Stimulated activated CD4-positive, alpha-beta T cell treated with anti-CD3 and anti-CD28 coated beads, Interleukin-4, amount 100 ng/mL, for 1 hour (primary cell): ENCODE data around the gene RABGAP1L.

Experiments used
- DNase-seq: peaks from one replicate; pipeline ENCODE4 v3.0.0-alpha.2; 2020

RABGAP1L gene

DNA sequence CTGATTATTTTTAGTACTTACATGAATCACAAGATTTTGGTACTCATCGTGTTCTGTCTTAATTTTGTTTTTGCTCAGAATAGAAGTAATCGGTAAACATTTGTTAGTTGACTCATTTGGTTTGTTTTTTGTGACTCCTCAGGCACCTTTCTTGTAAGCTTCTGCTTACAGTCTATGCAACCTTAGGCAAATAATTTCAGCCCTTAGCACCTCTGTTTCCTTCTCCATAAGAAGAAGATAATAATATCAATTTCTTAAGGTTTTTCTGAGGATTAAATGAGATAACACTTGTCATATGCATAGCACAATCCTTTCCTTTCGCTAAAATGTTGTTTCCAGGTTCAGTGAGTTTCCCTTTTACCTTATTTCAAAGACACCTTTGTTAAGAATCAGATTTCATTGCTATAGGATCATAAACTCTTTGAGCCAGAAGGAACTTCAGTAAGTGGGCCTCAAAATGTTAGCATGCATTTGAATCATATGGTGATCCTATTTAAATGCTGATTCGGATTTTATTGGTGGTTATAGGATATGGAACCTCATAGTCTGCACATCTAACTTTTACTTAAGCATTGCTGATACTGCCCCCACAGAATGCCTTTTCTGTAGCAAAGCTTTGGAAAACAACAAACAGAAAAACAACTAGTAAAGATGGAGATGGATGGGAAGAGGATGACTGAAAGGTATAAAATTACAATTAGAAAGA is 567.7 kb downstream of the RABGAP1L start:
- DNase-seq: no peak

DNA sequence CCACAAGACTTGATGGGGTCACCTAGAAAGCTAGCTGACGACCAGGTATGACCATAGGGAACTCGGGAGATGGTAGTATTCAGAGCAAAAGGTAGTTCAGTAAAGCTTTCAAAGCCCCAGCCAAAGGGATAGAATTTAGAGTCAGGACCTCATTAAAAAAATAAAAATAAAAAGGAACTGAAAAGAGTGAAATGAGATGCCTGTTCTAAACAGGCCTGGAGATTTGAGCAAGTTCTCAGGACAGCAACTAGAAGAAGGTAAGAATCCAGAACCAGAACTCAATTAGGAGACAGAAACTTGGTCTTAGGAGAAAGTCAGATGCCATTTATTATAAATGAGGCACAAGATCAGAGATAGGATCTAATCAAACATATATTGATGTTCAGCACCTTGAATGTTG is 575.0 kb downstream of the RABGAP1L start:
- DNase-seq: no peak

DNA sequence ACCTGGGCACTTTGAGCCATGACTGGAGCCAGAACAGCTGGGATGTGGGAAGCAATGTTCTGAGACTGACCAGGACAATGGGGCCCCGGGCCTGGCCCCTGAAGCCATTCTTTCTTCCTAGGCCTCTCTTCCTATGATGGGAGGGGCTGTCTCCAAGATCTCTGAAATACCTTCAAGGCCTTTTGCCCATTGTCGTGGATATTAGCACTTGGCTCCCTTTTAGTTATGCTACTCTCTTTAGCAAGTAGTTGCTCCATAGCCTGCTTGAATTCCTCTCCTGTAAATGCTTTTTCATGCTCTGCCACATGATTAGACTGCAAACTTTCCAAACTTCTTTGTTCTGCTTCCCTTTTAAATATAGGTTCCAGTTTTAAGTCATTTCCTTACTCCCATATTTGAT is 577.5 kb downstream of the RABGAP1L start:
- DNase-seq: no peak

DNA sequence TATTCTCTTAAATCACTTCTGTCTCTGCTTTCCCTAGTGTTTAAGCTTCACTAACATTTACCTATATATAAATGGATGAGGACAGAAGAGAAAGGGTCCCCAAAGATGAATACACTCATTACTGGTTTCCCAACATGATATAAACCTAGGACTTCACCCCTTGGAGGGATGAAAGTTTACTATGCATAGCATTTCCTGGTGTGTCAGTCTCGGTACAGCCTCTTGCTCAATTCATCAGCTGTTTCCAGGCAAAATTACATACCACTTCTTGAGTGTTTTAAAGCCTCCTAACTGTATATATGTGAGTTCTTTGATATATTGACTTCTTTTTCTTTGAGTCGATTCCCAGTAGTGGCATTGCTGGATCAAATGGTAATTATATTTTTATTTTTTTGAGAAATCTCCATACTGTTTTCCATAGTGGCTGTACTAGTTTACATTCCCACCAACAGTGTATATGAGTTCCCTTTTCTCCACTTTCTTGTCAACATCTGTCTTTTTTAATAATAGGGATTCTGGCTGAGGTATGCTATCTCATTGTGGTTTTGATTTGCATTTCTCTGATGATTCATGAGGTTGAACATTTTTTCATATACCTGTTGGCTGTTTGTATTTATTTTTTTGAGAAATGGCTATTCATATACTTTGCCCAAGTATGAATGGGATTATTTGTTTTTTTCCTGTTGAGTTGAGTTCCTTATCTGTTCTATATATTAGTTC is 581.1 kb downstream of the RABGAP1L start:
- no peak for DNase-seq

DNA sequence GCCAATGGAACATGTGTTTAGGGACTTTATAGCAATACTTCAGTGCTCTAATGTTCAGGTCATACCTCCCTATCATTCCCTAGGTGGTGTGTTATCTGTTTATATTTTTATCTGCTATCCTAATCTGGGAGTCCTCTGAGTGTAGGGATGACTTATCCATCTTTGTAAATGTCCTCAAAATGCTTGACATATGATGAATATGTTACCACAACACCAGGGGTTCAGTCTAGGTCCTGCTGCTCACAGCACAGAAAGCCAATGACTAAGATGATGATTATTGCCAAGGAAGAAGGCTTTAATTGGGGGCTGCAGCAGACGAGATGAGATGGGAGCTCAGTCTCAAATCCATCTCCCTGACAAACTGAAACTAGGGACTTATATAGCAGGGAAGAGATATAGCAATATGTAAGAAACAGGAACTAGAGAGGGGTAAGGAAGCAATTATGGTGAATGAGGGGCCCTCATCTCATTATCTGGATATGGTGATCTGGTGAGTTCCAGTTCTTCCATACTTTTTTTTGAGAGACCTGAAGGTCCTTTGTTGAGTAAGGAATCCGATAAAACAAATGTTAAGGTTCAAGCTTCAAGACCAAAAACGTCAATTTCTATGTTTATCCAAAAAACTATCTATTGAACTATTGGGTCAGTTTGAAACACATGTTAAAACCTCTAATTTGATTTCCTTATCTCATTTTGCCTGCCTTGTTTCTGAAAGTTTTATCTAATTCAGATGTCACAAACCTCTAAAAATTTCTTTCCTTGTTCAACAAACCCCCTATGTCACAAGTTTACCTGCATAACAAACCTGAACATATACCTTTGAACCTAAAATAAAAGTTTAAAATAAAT is 583.7 kb downstream of the RABGAP1L start:
- DNase-seq: no peak

DNA sequence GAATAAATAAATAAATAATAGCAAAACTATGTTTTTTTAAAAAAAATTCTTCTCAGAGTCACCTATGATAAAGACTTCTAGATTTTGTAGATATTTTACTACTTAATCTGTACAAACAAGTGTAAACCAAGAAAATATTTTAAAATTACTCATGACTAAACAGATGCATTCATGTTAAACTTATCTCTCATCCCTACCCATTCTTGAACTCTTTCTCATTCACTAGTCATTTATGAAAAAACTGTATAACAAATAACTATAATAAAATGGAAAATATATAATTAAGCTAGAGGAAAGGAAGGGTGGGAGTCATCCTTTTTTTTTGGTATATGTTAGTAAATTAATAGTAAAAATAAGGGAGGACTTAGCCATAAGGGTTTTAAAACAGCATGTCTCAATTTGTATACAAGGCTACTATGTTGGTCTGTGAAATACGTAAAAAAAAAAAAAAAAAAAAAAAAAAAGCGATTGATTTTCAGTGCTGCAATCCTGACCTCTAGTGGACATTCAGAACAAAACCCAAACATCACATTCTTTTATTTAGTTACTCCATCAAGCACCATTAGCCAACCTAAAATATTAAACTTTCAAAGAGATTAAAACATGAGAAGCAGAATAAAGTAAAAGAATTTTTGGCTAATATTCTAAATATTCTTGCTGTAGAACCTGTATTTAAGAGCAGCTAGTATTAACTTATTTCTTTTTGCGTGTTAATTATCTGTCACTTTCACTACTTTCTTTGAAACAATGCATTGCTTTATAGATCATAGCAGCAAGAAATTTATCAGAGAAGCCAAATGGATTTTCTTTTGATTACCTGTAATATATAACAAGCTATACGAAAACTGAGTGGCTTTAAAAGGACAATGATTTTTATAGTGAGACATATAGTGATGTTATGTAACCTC is 584.6 kb downstream of the RABGAP1L start:
- no peak for DNase-seq

DNA sequence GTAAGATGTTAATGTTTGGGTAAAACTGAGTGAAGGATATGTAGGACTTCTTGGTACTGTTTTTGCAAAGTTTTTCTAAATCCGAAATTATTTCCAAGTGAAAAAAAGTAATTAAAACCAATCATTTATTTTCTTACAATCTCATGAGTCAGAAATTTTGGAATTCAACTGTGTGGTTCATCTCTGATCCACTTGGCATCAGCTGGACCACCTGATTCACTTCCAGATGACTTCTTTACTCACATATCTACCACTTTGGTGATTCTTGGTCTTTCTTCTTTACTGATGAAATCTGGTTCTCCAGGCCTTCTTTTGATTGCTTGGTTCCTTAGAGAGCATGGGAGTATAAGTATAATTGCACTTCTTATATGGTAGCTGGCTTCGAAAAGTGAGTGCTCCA is 585.6 kb downstream of the RABGAP1L start:
- no peak for DNase-seq

DNA sequence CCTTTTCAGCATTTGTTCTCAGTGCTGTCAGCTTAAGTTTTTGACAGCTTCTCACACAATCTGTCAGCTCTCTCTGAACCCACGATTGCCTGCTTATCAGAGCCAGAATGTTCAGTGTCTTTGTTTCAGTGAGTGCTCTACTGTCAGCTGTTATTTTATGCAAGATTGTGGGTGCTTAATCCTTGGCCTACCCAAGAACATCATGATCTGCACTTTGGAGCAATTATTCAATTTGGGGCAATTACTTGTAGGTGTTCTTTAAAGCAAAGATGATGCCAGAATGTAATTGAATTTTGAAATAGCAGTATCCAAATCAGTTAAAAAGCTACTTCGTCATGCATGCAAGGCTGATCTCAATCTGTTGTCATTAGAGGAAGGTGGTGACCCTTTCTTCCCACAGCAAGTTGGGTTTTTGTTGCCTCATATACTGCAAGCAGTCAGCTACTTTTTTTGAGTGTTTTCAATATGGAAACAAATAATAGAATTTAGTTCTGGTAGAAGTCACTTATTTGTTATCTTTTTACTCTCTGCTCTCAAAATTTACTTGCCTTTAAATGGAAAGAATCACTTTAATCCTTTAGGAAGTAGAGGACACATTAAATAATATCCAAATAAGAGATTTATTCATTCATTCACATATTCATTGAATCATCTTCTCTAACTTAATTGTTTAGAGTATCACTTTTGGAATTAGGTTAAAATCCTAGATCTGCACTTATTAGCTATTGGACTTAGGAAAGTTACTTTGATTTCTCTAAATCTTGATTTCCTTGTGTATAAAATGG is 586.9 kb downstream of the RABGAP1L start:
- no peak for DNase-seq

DNA sequence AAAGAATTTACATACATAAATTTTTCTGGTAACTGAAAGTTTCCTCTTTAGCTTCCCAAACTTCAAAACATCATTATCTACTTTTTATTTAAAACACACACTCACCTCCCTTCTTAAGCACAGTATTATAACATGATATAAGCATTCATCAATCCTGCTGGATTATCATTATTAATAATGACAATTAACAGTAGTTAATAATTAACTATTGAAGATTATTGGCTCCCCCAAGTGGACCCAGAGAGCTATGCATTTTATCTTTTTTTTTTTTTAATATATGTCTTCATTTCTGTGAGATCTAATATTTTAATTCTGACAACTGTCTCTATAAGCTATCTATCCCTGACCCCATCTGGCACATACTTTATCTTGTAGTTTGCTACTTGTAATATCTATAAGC is 588.3 kb downstream of the RABGAP1L start:
- no peak for DNase-seq

DNA sequence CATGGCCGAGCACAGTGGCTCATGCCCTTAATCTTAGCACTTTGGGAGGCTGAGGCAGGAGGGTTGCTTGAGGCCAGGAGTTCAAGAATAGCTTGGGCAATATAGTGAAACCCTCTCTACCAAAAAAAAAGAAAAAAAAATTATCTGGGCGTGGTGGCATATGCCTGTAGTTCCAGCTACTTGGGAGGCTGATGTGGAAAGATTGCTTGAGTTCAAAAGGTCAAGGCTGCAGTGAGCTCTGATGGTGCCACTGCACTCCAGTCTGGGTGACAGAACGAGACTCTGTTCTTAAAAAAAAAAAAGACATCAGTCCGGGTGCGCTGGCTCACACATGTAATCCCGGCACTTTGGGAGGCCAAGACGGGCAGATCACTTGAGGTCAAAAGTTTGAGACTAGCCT is 589.3 kb downstream of the RABGAP1L start:
- DNase-seq: no peak

DNA sequence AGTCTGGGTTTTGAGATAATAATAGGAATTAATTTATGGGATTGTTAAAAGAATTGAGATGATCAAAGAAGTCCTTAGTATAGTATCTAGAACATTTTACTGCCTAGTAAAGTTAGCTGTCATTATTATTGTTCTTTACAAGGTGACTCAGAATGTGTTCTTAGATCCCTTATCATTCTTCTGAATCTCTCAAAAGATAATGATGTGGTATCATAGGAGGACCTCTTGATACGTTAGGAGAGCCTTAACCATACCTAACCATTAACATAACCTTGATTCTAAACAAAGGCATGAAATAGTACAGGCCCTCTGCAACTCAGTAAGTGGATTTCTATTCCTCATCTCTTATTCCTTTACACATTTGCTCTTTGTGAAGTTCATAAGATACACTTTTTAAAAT is 593.8 kb downstream of the RABGAP1L start:
- no peak for DNase-seq

DNA sequence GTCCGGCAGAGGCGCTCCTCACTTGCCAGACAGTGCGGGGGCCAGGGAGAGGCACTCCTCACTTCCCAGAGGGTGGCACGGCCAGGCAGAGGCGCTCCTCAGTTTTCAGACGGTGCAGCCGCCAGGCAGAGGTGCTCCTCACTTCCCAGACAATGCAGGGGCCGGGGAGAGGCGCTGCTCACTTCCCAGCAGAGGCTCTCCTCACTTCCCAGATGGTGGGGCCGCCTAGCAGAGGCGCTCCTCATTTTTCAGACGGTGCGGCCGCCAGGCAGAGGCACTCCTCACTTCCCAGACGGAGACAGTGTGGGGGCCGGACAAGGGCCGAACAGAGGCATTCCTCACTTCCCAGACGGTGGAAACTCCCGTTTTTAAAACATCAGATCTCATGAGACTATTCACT is 602.0 kb downstream of the RABGAP1L start:
- DNase-seq: no peak

DNA sequence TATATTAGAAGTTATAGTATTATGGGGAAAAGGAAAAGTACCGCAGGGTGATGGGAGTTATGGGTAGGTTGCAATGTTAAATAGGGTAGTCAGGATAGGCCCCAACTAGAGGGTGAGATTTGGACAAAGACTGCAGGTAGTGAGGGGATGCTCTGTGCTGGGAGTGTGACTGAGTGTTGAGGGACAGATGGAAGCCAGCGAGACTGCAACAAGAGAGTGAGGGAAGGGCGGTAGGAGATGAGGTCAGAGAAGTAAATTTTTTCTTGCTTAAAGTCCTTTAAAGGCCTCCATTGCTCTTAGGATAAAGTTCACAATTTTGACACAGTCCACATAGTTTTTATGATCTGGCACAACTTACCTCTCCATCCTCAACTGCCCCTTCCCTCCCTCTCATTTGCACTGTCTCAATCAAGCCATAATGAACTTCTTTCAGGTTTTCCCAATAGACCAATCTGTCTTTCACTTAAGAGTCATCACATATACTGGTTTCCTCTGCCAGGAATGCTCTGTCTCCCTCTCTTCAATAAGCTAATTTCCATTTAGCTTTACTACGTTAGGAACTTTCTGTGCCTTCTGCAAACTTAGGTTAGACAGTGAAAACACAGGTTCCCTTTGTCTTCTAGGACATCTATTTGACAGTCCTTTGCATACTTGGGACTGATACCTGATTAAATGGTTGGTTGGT is 602.7 kb downstream of the RABGAP1L start:
- DNase-seq: no peak

DNA sequence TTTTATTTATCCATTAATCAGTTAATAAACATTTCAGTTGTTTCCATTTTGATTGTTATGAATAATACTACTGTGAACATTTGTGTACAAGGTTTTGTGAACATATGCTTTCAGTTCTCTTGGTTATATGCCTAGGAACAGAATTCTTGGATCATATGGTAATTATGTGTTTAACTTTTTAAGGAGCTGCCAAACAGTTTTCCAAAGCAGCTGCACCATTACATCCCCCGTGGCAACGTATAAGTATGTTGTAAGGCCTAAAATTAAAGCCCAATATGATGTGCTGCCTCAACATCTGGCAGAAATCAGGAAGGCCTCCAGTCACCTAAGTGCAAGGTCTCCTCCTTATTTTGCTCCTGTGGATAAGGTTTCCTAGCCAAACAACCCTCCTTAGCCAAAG is 604.9 kb downstream of the RABGAP1L start:
- DNase-seq: no peak

DNA sequence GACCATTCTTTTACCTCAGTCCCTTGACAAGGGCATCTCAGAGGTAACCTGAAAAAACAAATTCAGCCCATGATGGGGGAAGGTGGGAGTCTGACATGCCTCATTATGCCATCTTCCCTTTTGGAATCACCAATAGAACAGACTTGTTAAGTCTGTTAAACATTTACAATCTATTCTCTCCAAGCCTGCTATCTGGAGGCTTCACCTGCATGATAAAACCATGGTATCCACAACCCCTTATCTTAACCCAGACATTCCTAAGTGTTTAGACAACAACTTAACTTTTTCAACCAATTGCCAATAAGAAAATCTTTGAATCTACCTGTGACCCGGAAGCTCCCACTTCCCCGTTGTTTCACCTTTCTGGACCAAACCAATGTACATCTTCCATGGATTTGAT is 607.4 kb downstream of the RABGAP1L start:
- DNase-seq: no peak

DNA sequence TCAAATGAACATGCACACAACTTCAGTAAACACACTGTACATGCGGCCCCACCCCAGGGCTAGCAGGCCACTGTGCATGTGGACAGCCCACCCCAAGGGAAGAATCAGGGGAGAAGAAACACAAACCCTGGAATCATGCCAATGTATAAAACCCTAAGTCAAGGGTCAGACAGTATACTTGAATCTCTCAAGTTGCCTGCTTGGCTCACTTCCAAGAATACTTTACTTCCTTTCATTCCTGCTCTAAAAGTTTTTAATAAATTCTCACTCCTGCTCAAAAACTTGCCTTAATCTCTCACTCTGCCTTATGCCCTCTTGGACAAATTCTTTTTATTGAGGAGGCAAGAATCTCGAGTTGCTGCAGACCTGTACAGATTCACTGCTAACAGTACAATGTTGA is 609.2 kb downstream of the RABGAP1L start:
- DNase-seq: no peak

DNA sequence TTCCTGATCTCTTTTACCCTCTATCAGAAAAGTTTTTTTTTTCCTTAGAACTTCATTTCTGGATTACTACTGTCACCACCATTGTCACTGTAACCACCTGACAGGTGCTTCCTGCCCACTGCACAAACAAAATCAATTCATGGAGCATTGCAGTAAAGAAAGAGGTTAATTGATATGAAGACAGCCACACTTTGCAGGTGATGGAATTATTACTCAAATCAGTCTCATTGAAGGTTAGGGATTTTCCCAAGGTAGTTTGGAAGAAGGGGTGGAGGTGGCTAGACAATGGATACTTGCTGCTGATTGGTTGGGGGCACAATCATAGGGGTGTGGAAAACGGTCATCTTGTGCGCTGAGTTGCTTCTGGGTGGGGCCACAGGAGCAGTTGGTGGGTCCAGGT is 609.6 kb downstream of the RABGAP1L start:
- no peak for DNase-seq

DNA sequence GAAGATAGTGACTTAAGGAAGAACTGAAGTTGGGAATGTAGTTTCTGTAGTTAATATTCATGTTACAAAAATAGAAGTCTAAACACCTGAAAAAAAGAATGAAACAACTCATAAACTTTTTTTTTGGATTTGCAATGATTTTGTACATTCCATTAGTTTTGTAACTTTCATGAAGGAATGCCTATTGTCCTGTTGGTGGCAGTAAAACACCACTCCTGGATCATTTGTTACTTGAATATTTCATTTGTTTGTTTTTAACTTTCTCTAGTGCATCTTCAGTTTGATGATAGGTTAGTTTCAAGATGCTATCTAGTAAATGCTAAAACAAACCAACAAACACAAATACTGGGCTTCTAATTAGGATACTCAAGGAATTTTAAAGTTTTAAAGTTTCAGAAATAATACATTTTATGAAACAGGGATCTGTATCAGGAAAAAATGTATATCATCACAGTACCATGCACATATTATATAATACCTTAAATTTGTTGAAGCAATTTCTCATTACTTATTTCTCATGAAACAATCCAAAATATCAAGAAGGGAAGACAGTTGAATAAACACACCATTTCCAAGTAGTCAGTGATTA is 610.7 kb downstream of the RABGAP1L start:
- no peak for DNase-seq

DNA sequence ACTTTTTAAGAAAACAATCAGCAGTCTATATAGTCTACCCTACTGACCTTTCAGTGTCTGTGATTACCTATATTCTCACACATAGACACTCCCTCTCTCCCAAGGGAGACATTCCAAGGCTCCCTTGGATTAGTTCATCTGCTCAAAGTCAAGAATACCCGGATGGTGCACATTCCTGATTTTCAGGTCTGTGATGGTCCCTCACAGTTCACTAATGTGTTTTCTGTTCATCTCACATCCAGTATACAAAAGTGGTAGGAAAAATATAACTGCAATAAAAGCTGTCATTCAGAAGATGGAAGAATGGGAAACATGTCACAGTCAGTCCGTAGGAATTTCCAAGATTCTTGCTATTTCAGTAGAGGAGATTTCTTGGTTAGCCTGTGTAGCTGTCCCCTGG is 616.3 kb downstream of the RABGAP1L start:
- no peak for DNase-seq

DNA sequence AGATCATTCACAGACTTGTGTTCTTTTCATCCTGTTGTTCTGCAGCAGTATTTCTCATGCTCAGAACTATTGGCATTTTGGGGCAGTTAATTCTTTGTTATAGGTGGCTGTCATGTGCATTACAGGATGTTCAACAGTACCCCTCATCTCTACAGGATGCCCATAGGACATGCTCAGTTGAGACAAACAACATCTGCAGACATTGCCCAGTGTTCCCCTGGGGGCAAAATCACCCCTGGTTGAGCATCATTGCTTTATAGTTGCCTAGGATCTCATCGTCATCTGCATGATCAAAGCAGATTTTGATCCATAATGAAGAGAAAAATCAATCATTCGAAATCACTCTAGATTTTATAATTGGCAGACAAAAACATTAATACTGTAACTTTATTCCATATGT is 617.9 kb downstream of the RABGAP1L start:
- no peak for DNase-seq

DNA sequence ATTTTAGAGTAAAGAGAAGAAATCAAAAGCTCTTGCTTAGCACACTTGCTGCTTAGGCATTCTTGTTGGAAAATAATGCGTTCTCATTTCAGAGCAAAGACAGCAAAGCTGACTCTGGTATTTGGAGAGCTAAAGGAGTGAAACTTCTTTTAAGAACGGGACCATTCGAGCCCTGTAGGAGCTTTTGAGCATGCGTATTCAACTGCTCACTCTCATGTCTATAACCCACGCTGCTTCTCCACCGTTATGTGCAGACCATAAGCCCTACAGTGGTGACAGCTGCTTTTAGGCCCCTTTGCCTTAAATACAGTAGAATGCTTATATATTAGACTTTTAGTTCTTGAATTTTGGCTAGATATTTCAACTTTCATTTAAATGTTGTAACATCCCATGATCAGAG is 626.2 kb downstream of the RABGAP1L start:
- DNase-seq: no peak
